Left lung (tissue), 14 donors: Measurements from ENCODE around the gene MIF4GD. TPM values are rescaled to one million over a fixed set of nuclear protein-coding genes. Genes with fewer than 3 reads are reported as not detected.

Experiments
- ATAC-seq: fragments of 200-7000 bp; cut with Tn5 transposase; one replicate; pipeline ENCODE4 v1.9.1; 2020; ENCODE audit warnings: moderate library complexity
- DNase-seq, 4 donors: peaks; one replicate each; pipeline ENCODE4 v3.0.0-alpha.2; 2013 to 2020
- H3K27ac ChIP-seq, 2 donors: fragments of 200-600 bp; sonication (generic) in 1 of 2; one replicate each; pipeline versions ENCODE4 v1.5.0 to v1.8.0; 2020 to 2021
- H3K27me3 ChIP-seq, 2 donors: fragments of 200-600 bp; sonication (generic) in 1 of 2; one replicate each; pipeline versions ENCODE4 v1.5.0 to v1.8.0; 2020 to 2021
- H3K36me3 ChIP-seq, 2 donors: fragments of 200-600 bp; sonication (generic) in 1 of 2; one replicate each; pipeline versions ENCODE4 v1.5.0 to v1.8.0; 2020 to 2021
- H3K4me1 ChIP-seq, 2 donors: fragments of 200-600 bp; one replicate each; pipeline ENCODE4 v1.8.0; 2021
- H3K4me3 ChIP-seq, 2 donors: fragments of 200-600 bp; sonication (generic) in 1 of 2; one replicate each; pipeline versions ENCODE4 v1.5.0 to v1.8.0; 2020 to 2021; ENCODE audit warnings: mild to moderate bottlenecking in 1 of 2
- H3K9me3 ChIP-seq, 2 donors: fragments of 200-600 bp; sonication (generic) in 1 of 2; one replicate each; pipeline versions ENCODE4 v1.5.0 to v1.8.0; 2020 to 2021
- intact Hi-C, 2 donors: fragments of 100-400 bp; cut with DNase I; formaldehyde crosslinking; loops; one replicate each; pipeline versions ENCODE4 v1.11.2 to v1.14.2; 2022
- long read RNA-seq, 12 donors: library from polyadenylated mRNA in 2 of 12; unstranded in 2 of 12; transcript quantifications; one replicate each; pipeline ENCODE4 v2.0.0 and lab custom pipeline, GENCODE V29; 2019 to 2026
- polyA plus RNA-seq, 6 donors: library from polyadenylated mRNA; unstranded; fragments of 120-200 nt; gene quantifications; one replicate each; pipeline ENCODE4 v1.2.1, GENCODE V29; 2013; ENCODE audit not compliant: insufficient read length in 6 of 6
- total RNA-seq, 2 donors: library from RNA; stranded (reverse); fragmentation: NEBNext Ultra II Directional; extraction: Animal tissue kit (Norgen Biotek cat#: 25700); gene quantifications; one replicate each; pipeline ENCODE4 v1.2.1, GENCODE V29; 2021
- TF ChIP-seq, protein P1 (sequence below), 2 donors: fragments of 200-600 bp; sonication (generic) in 1 of 2; IDR thresholded peaks; one replicate each; pipeline versions ENCODE4 v1.5.0 to v1.8.0; 2021; ENCODE audit warnings: antibody characterized with exemption in 2 of 2
- donor health status: DM: no; HTN: yes; CAD: no.
- donor health status: DM: no; HTN: no; CAD: no.

The MIF4GD gene, protein sequence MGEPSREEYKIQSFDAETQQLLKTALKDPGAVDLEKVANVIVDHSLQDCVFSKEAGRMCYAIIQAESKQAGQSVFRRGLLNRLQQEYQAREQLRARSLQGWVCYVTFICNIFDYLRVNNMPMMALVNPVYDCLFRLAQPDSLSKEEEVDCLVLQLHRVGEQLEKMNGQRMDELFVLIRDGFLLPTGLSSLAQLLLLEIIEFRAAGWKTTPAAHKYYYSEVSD
- total RNA-seq = 10 to 100 TPM; 22.6 to 25.4 TPM
- polyA plus RNA-seq = 10 to 100 TPM; 12.7 to 17.2 (median 14.7) TPM
- long read RNA-seq, donor 1, partial matches to known transcripts = 0 of 6 reads
- long read RNA-seq, donor 1, other reads (novel, unspliced or antisense) = 0 of 6 reads
- long read RNA-seq, donor 2, transcript MIF4GD-202 (6 exons, 1,306 nt) = major isoform, 6 of 8 reads
- long read RNA-seq, donor 2, partial matches to known transcripts = 0 of 8 reads
- long read RNA-seq, donor 2, other reads (novel, unspliced or antisense) = 0 of 8 reads
- long read RNA-seq, donor 3, partial matches to known transcripts = 5 of 10 reads
- long read RNA-seq, donor 3, other reads (novel, unspliced or antisense) = 0 of 10 reads
- long read RNA-seq, donor 4, transcript MIF4GD-202 (6 exons, 1,306 nt) = major isoform, 16 of 31 reads
- long read RNA-seq, donor 4, transcript MIF4GD-214 (5 exons, 1,230 nt) = minor isoform, 6 of 31 reads
- long read RNA-seq, donor 4, partial matches to known transcripts = 2 of 31 reads
- long read RNA-seq, donor 4, other reads (novel, unspliced or antisense) = 5 of 31 reads
- long read RNA-seq, donor 5, partial matches to known transcripts = 5 of 11 reads
- long read RNA-seq, donor 5, other reads (novel, unspliced or antisense) = 0 of 11 reads
- long read RNA-seq, donor 6, partial matches to known transcripts = 0 of 8 reads
- long read RNA-seq, donor 6, other reads (novel, unspliced or antisense) = 0 of 8 reads
- long read RNA-seq, donor 7, partial matches to known transcripts = 0 of 4 reads
- long read RNA-seq, donor 7, other reads (novel, unspliced or antisense) = 0 of 4 reads
- long read RNA-seq, donor 8, partial matches to known transcripts = 0 of 4 reads
- long read RNA-seq, donor 8, other reads (novel, unspliced or antisense) = 0 of 4 reads
- long read RNA-seq, donor 9 = 0 reads
- long read RNA-seq, donor 10, transcript MIF4GD-202 (6 exons, 1,306 nt) = major isoform, 27 of 44 reads
- long read RNA-seq, donor 10, transcript MIF4GD-214 (5 exons, 1,230 nt) = minor isoform, 5 of 44 reads
- long read RNA-seq, donor 10, partial matches to known transcripts = 1 of 44 reads
- long read RNA-seq, donor 10, other reads (novel, unspliced or antisense) = 6 of 44 reads
- long read RNA-seq, donor 11 = 0 reads
- long read RNA-seq, donor 12, transcript MIF4GD-202 (6 exons, 1,306 nt) = major isoform, 6 of 8 reads
- long read RNA-seq, donor 12, partial matches to known transcripts = 0 of 8 reads
- long read RNA-seq, donor 12, other reads (novel, unspliced or antisense) = 0 of 8 reads

DNA sequence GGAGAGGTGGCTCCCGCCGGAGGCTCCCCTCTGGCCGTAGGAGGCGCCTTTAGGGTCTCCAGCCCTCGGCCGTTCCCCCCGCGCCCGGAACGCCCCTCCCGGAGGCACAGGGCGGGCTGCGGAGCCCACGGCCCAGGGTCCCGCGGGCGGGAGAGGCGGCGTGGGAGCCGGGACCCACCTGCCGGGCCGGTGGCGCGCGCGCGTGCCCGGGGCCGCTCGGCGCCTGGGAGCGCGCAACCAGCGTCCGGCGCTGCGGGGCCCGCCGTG is at the start of gene MIF4GD:
MIF4GD (minus strand) TSS at position 266 of the 267 bp plus-strand sequence. CDS start 1,036 bp downstream, outside the sequence.
- intact Hi-C loops = no loop called here

DNA sequence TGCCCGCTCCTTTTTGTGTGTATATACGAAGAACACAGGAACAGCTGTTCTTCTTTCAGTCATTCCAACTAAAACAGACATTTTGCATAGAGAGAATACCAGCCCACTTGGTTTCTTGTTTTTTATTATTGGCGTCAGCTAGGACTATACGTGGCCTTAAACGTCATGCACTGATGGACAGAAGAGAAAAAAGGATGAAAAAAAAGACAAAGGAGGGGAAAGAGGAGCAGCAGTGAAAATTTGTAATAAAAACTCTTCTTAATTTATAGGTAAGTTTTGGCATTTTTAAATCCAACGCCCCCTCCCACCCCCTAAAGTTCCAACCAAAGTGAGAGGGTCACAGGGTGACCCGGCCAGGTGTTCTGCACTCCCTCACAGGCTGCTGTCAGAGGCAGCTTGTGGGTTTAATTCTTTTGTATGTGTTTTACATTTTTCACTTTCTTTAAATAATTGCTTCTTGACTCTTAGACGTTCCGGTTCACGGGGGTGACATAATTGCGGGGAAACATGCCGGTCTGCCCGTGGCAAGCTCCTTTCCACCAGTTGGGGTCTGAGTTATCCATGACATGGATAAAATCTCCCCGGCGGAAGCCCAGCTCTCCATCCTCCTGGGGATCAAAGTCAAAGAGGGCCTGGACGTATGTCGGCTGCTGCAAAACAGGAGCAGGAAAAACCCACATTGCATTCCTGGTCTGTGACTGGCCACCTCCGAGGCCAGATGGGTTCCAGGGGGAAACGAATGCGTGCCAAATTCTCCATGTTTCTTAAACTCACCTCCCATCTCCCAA is 49.1 kb upstream of the MIF4GD start:
- TF ChIP-seq, protein P1, sequence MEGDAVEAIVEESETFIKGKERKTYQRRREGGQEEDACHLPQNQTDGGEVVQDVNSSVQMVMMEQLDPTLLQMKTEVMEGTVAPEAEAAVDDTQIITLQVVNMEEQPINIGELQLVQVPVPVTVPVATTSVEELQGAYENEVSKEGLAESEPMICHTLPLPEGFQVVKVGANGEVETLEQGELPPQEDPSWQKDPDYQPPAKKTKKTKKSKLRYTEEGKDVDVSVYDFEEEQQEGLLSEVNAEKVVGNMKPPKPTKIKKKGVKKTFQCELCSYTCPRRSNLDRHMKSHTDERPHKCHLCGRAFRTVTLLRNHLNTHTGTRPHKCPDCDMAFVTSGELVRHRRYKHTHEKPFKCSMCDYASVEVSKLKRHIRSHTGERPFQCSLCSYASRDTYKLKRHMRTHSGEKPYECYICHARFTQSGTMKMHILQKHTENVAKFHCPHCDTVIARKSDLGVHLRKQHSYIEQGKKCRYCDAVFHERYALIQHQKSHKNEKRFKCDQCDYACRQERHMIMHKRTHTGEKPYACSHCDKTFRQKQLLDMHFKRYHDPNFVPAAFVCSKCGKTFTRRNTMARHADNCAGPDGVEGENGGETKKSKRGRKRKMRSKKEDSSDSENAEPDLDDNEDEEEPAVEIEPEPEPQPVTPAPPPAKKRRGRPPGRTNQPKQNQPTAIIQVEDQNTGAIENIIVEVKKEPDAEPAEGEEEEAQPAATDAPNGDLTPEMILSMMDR (IDR thresholded peaks at IDR 0.05) = no peak
- H3K4me1 ChIP-seq = peaks cover 0 to 63% of the 10 kb centered on the region in 2 donors
- no peak overlapping the region for H3K27ac ChIP-seq
- no peaks in the 10 kb centered on the region for H3K9me3 ChIP-seq
- H3K27me3 ChIP-seq = no peaks in the 10 kb centered on the region
- ATAC-seq = no peak
- H3K4me3 ChIP-seq = no peak overlapping the region
- intact Hi-C loops = no loop called here
- peak in 1 of 4 donors; percentile 21 for DNase-seq
- peaks cover 0 to 79% of the 10 kb centered on the region in 2 donors for H3K36me3 ChIP-seq

More for the DNA sequence above, at the start of gene MIF4GD:
- TF ChIP-seq, protein P1 (IDR thresholded peaks at IDR 0.05) = no peak
- Histone ChIP-seq H3K9me3 (no peaks in the 10 kb centered on the region), H3K4me3 (peak within 1 kb of the TSS; percentile 86 to 93), H3K27ac (peak within 1 kb of the TSS; percentile 95), H3K27me3 (no peaks in the 10 kb centered on the region), H3K36me3 (peaks cover 0 to 50% of the 10 kb centered on the region in 2 donors), H3K4me1 (peaks cover 13 to 63% of the 10 kb centered on the region in 2 donors)
- ATAC-seq (no peak), DNase-seq (peak in 1 of 4 donors; percentile 73)

DNA sequence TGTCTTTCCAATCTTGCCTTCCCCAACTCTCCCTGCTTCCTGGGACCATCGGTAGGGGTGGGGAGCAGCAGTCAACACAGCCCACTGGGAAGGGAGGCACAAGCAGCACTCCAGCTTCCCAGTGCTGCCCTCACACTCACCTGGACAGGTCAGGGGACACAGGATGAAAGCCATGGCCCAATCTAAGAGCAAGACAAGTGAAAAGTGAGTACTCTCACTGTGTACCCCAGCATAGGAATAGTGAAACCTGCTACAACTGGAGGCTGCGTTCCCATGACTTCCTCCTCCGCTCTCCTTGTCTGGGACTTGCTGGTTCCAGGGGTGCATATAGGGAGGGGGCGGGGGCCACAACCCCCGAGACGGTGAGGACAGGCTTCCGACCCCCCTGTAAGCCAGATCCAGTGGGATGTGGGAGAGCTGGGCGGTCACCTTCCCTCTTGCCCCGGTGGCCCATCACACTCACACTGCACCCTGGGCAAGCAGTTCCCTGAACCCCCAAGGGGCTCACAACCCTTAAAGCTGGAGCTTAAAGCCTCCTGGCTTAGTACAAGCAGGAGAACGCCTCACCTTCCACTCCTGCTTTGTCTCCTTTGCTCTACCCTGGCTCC is 47.7 kb upstream of the MIF4GD start:
- Histone ChIP-seq H3K27me3 (no peaks in the 10 kb centered on the region), H3K9me3 (no peaks in the 10 kb centered on the region), H3K36me3 (peaks cover 0 to 66% of the 10 kb centered on the region in 2 donors), H3K4me3 (no peak overlapping the region), H3K4me1 (peaks cover 0 to 66% of the 10 kb centered on the region in 2 donors), H3K27ac (peak overlapping the region; percentile 13 to 87)
- DNase-seq (peak in 1 of 4 donors; percentile 39), ATAC-seq (no peak)
- TF ChIP-seq, protein P1 (IDR thresholded peaks at IDR 0.05) = no peak
- intact Hi-C loops = no loop called here

DNA sequence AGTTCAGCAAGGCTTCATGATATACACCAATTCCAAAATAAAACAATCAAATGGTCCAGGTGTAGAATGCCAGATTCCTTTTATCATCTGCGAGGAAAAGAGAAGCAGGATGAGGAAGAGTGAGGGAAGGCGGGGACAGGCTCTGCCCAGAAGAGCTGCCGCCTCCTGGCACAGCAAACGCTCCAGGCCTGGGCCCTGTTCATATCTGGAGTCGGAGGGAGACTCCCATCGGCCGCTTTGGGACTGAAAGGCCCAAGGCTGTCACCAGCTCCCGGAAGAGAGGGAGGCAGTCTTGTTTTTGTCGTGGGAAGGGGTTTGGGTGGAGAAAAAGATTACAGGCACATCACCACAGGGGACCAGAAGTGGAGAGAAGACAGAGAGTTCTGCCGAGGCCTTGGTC is 47.2 kb upstream of the MIF4GD start:
- Histone ChIP-seq H3K4me1 (peaks cover 0 to 66% of the 10 kb centered on the region in 2 donors), H3K27me3 (no peaks in the 10 kb centered on the region), H3K9me3 (no peaks in the 10 kb centered on the region), H3K36me3 (peaks cover 0 to 61% of the 10 kb centered on the region in 2 donors), H3K27ac (peak overlapping the region; percentile 13 to 87), H3K4me3 (no peak overlapping the region)
- TF ChIP-seq, protein P1 (IDR thresholded peaks at IDR 0.05) = no peak
- ATAC-seq (no peak), DNase-seq (peak in 1 of 4 donors; percentile 57)
- intact Hi-C loops = no loop called here
